Neural cell (in vitro differentiated cells): Measurements from ENCODE around the gene FNDC3B. TPM values are rescaled to one million over a fixed set of nuclear protein-coding genes. Genes with fewer than 3 reads are reported as not detected.

Experiments
- H2AFZ ChIP-seq: fragments of 200-600, 300-800 bp; sonication (generic), shearing (Covaris generic); 2 replicates; pipeline ENCODE4 v1.6.0; 2014; ENCODE audit warnings: low read depth, mild to moderate bottlenecking, antibody characterized with exemption, low read length, moderate library complexity
- H3F3A ChIP-seq: fragments of 200-600 bp; shearing (Covaris generic); 2 replicates; pipeline ENCODE4 v1.6.1; 2016; ENCODE audit warnings: mild to moderate bottlenecking, moderate library complexity, mixed read lengths, antibody characterized with exemption, low read length; ENCODE audit not compliant: insufficient read depth, poor library complexity, severe bottlenecking
- H3K27ac ChIP-seq: fragments of 200-600, 300-800 bp; sonication (generic), shearing (Covaris generic); 2 replicates; pipeline ENCODE4 v1.5.1; 2014; ENCODE audit warnings: mild to moderate bottlenecking, low read length, moderate library complexity
- H3K27me3 ChIP-seq: fragments of 300-800, 200-600 bp; sonication (generic), shearing (Covaris generic); 2 replicates; pipeline ENCODE4 v1.6.0; 2014; ENCODE audit warnings: mild to moderate bottlenecking, low read depth, low read length, moderate library complexity; ENCODE audit not compliant: insufficient read depth
- H3K36me3 ChIP-seq: fragments of 300-800, 200-600 bp; sonication (generic), shearing (Covaris generic); 2 replicates; pipeline ENCODE4 v1.5.1; 2014; ENCODE audit warnings: mild to moderate bottlenecking, antibody characterized with exemption, low read length, moderate library complexity; ENCODE audit not compliant: insufficient read depth
- H3K4me2 ChIP-seq: fragments of 300-800, 200-600 bp; sonication (generic), shearing (Covaris generic); 2 replicates; pipeline ENCODE4 v1.6.0; 2014; ENCODE audit warnings: mild to moderate bottlenecking, low read length
- H3K4me3 ChIP-seq: fragments of 300-800, 200-600 bp; sonication (generic), shearing (Covaris generic); 2 replicates; pipeline ENCODE4 v1.5.1; 2014; ENCODE audit warnings: mild to moderate bottlenecking, low read length, moderate library complexity
- H3K79me2 ChIP-seq: fragments of 200-600 bp; shearing (Covaris generic); replicated peaks from 2 replicates; pipeline ENCODE4 v1.6.0; 2014; ENCODE audit warnings: mild to moderate bottlenecking, low read length, moderate library complexity; ENCODE audit not compliant: insufficient read depth
- H3K9ac ChIP-seq: fragments of 300-800, 200-600 bp; sonication (generic), shearing (Covaris generic); 2 replicates; pipeline ENCODE4 v1.6.1; 2016; ENCODE audit warnings: mild to moderate bottlenecking, low read length, mixed read lengths
- H3K9me2 ChIP-seq: fragments of 200-600 bp; shearing (Covaris generic); 2 replicates; pipeline ENCODE4 v1.6.1; 2016; ENCODE audit warnings: mild to moderate bottlenecking, low read length, mixed read lengths; ENCODE audit not compliant: insufficient read depth
- H3K9me3 ChIP-seq: fragments of 200-600, 300-800 bp; sonication (generic), shearing (Covaris generic); 2 replicates; pipeline ENCODE4 v1.6.1; 2016; ENCODE audit warnings: mild to moderate bottlenecking, mixed run types, low read length, moderate library complexity, mixed read lengths
- H4K20me1 ChIP-seq: fragments of 200-600 bp; shearing (Covaris generic); 2 replicates; pipeline ENCODE4 v1.6.1; 2016; ENCODE audit warnings: mild to moderate bottlenecking, mixed run types; ENCODE audit not compliant: insufficient read depth
- CTCF ChIP-seq: fragments of 450-650 bp; IDR thresholded peaks from 2 replicates; pipeline ENCODE4 v1.5.1; 2014; ENCODE audit warnings: antibody characterized with exemption, mild to moderate bottlenecking, moderate library complexity; ENCODE audit not compliant: poor library complexity, severe bottlenecking
- EP300 ChIP-seq: fragments of 450-650 bp; conservative IDR thresholded peaks from 2 replicates; pipeline ENCODE4 v1.6.1; 2014; ENCODE audit warnings: antibody characterized with exemption, mild to moderate bottlenecking, moderate library complexity; ENCODE audit not compliant: poor library complexity, severe bottlenecking
- EZH2 ChIP-seq: fragments of 200-600, 300-800 bp; shearing (Covaris generic), sonication (generic); IDR thresholded peaks from 2 replicates; pipeline ENCODE4 v1.6.1; 2014; ENCODE audit warnings: antibody characterized with exemption, low read length, borderline replicate concordance, mild to moderate bottlenecking; ENCODE audit not compliant: insufficient read depth, poor library complexity, severe bottlenecking
- MXI1 ChIP-seq: fragments of 450-650 bp; conservative IDR thresholded peaks from 2 replicates; pipeline ENCODE4 v1.6.1; 2014; ENCODE audit warnings: antibody characterized with exemption, mild to moderate bottlenecking; ENCODE audit not compliant: poor library complexity, severe bottlenecking
- POLR2AphosphoS5 ChIP-seq: IDR thresholded peaks from 2 replicates; pipeline ENCODE4 v1.6.1; 2012
- RAD21 ChIP-seq: fragments of 450-650 bp; conservative IDR thresholded peaks from 2 replicates; pipeline ENCODE4 v1.6.1; 2014; ENCODE audit warnings: antibody characterized with exemption, mild to moderate bottlenecking, moderate library complexity
- REST ChIP-seq: IDR thresholded peaks from 2 replicates; pipeline ENCODE4 v1.6.1; 2012; ENCODE audit warnings: borderline replicate concordance
- SMC3 ChIP-seq: fragments of 450-650 bp; conservative IDR thresholded peaks from 2 replicates; pipeline ENCODE4 v1.6.1; 2014; ENCODE audit warnings: antibody characterized with exemption, mild to moderate bottlenecking, moderate library complexity; ENCODE audit not compliant: poor library complexity
- TAF1 ChIP-seq: IDR thresholded peaks from 2 replicates; pipeline ENCODE4 v1.6.1; 2012; ENCODE audit warnings: low read depth
- polyA plus RNA-seq: library from polyadenylated mRNA; depleted of rRNA; stranded (reverse); fragments of >200 nt; gene quantifications from 2 replicates; pipeline ENCODE4 v1.2.3, GENCODE V29; 2014

FNDC3B gene
- polyA plus RNA-seq, 1 donor from 2014 or later: 4.9 TPM

GRCh38 chr3:172180473-172180872, 141.1 kb downstream of the FNDC3B start:
- Histone ChIP-seq H3K79me2 (no peaks in the 10 kb centered on the region), H4K20me1 (no peaks in the 10 kb centered on the region)

DNA sequence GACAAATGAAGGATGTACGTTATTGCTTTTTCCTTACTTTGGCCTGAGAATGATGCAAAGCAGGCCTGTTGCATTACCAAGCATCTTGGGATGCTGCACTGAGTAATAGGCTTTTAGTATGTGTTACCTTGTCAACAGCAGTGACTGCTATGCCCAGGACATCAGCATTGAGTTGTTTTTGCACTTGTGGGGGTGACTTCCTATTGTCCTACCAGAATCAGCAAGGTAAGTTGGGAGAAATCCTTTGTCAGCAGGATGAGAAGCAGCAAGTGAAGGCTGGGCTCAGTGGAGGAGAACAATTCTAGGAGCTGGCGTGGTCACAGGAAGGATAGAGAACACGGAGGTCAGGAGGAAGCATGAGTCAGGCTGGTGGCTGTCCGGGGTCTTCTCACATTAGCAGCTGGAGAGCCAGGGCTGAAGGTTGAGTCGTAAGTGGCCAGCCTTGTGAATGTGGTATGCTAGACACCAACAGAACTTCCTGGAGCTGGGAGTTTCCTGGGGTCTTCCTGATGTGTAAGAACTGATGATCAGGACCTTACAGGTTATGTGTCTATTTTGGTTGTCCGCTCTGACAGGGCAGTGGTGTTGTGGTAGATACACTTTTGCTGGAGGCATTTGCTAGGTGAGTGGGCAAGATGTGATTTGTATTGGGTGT, 142.7 kb downstream of the FNDC3B start:
- H2AFZ ChIP-seq: no peak overlapping the region
- H4K20me1 ChIP-seq: no peaks in the 10 kb centered on the region
- H3K27ac ChIP-seq: no peak overlapping the region
- no peaks in the 10 kb centered on the region for H3K27me3 ChIP-seq
- H3K36me3 ChIP-seq: no peaks in the 10 kb centered on the region
- no peak overlapping the region for H3K9ac ChIP-seq
- H3K9me2 ChIP-seq: no peaks in the 10 kb centered on the region
- no peak overlapping the region for H3K4me3 ChIP-seq
- H3F3A ChIP-seq: no peaks in the 10 kb centered on the region
- H3K79me2 ChIP-seq: no peaks in the 10 kb centered on the region
- no peak overlapping the region for H3K4me2 ChIP-seq
- no peaks in the 10 kb centered on the region for H3K9me3 ChIP-seq
- TF ChIP-seq EP300 (no peak), SMC3 (no peak), CTCF (no peak), REST (no peak), MXI1 (no peak)

More at GRCh38 chr3:172180473-172180872, 141.1 kb downstream of the FNDC3B start:
- Histone ChIP-seq H3K9me3 (no peaks in the 10 kb centered on the region), H2AFZ (no peak overlapping the region), H3K27me3 (no peaks in the 10 kb centered on the region), H3K9ac (no peak overlapping the region), H3K9me2 (no peaks in the 10 kb centered on the region), H3K36me3 (no peaks in the 10 kb centered on the region), H3F3A (no peaks in the 10 kb centered on the region), H3K4me2 (no peak overlapping the region), H3K4me3 (no peak overlapping the region), H3K27ac (no peak overlapping the region)
- no peak for TF ChIP-seq EP300
- no peak for TF ChIP-seq EZH2
- TF ChIP-seq RAD21: no peak
- TF ChIP-seq CTCF: no peak
- no peak for TF ChIP-seq REST
- TF ChIP-seq SMC3: no peak
- no peak for TF ChIP-seq MXI1
- no peak for TF ChIP-seq TAF1
- TF ChIP-seq POLR2AphosphoS5: no peak
